Measurements from ENCODE around the gene SLC22A5. TPM values are rescaled to one million over a fixed set of nuclear protein-coding genes. Genes with fewer than 3 reads are reported as not detected.
"Not testable (repeated sequence)": the region's sequence is repeated elsewhere in the genome, so short reads cannot be mapped to it uniquely, and the experiment has no call there.

The SLC22A5 gene
- total RNA-seq, 2 experiments from 2014 or later = 3.7 to 4.5 TPM

GRCh38 chr5:132389585-132390286 lies 20.2 kb downstream of the SLC22A5 start:
- Mint-ChIP-seq H3K27ac (no peak overlapping the region), H3K4me1 (peaks cover 40% of the 10 kb centered on the region), H3K27me3 (no peaks in the 10 kb centered on the region), H3K36me3 (peaks cover 7% of the 10 kb centered on the region), H3K4me3 (no peak overlapping the region), H3K9me3 (no peaks in the 10 kb centered on the region)
- DNase-seq = no peak

- DNase-seq = no peak
- Mint-ChIP-seq H3K27ac (no peak overlapping the region), H3K36me3 (peaks cover 9% of the 10 kb centered on the region), H3K4me3 (no peak overlapping the region), H3K27me3 (no peaks in the 10 kb centered on the region), H3K4me1 (peaks cover 35% of the 10 kb centered on the region), H3K9me3 (no peaks in the 10 kb centered on the region)
These were observed 21.7 kb downstream of the SLC22A5 start for GRCh38 chr5:132391247-132391646.

DNA sequence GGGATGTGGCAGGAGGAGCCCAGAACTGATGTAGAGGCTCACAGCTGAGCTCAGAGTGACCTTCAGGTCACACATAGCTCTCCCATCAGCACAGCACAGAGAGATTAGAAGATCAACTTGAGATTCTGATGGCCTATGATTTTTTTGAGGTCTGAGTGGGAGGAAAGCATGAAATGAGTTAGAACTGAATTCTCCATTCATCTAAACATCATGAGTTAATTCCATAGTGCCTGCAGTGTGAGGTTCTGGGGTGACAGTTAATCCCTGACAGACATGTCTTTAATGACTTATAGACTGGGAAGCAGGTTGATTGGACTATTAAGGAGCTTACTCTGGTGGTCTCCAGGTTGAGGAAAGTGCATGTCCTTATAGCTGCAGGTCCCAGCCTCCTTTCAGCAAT lies 22.4 kb downstream of the SLC22A5 start:
- no peaks in the 10 kb centered on the region for H3K9me3 Mint-ChIP-seq
- no peaks in the 10 kb centered on the region for H3K27me3 Mint-ChIP-seq
- H3K4me1 Mint-ChIP-seq = peaks cover 36% of the 10 kb centered on the region
- H3K27ac Mint-ChIP-seq = no peak overlapping the region
- no peak for DNase-seq
- H3K4me3 Mint-ChIP-seq = no peak overlapping the region
- peaks cover 9% of the 10 kb centered on the region for H3K36me3 Mint-ChIP-seq

DNA sequence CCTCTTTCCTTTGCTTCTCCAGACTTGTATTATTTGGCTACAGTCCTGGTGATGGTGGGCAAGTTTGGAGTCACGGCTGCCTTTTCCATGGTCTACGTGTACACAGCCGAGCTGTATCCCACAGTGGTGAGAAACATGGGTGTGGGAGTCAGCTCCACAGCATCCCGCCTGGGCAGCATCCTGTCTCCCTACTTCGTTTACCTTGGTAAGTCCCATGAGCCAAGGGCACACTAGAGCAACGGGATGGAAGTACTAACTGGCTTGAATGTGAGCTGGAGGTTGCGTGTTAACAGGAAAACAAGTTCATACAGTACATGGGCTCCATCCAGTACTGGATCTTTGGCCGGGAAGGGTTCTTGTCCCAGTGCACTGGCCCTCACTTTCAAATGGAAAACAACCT lies 22.9 kb downstream of the SLC22A5 start:
- DNase-seq = no peak
- no peak overlapping the region for H3K27ac Mint-ChIP-seq
- peaks cover 40% of the 10 kb centered on the region for H3K4me1 Mint-ChIP-seq
- H3K9me3 Mint-ChIP-seq = no peaks in the 10 kb centered on the region
- H3K27me3 Mint-ChIP-seq = no peaks in the 10 kb centered on the region
- H3K4me3 Mint-ChIP-seq = no peak overlapping the region
- H3K36me3 Mint-ChIP-seq = peaks cover 9% of the 10 kb centered on the region

DNA sequence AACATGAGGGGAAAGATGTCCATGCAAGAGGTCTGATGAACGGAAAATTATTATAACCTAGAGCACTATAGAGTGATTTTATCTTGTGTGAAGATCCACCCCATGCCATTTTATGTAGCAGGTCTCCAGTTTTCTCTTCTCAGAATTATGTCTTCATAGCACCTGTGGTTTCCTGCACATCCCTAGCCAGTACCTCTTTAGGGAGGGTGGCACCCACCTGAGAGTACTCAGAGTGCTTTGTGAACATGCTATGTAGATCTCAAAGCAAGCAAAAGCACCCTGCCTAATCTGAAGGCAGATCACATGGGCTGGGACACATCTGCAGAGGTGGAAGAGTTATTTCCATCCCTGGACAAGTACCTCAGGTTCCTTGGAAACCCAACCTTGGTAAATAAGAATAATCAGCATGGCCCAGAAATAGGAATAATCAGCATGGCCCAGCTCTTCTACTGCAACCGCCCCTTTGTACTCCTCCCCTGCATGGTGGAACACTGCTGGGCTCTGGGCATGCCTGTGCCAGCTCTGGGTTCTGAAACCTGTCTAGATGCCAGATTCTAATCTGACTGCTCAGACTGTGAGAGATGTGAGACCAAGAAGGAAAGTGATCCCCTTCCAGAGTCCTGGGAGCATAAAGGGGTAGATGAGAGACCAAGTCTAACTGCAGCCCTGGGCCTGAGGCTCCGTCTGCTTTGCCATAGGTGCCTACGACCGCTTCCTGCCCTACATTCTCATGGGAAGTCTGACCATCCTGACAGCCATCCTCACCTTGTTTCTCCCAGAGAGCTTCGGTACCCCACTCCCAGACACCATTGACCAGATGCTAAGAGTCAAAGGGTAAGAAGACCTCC lies 23.7 kb downstream of the SLC22A5 start:
- Mint-ChIP-seq H3K36me3 (peaks cover 9% of the 10 kb centered on the region), H3K27me3 (no peaks in the 10 kb centered on the region), H3K4me3 (no peak overlapping the region), H3K4me1 (peaks cover 42% of the 10 kb centered on the region), H3K9me3 (no peaks in the 10 kb centered on the region), H3K27ac (no peak overlapping the region)
- no peak for DNase-seq

DNA sequence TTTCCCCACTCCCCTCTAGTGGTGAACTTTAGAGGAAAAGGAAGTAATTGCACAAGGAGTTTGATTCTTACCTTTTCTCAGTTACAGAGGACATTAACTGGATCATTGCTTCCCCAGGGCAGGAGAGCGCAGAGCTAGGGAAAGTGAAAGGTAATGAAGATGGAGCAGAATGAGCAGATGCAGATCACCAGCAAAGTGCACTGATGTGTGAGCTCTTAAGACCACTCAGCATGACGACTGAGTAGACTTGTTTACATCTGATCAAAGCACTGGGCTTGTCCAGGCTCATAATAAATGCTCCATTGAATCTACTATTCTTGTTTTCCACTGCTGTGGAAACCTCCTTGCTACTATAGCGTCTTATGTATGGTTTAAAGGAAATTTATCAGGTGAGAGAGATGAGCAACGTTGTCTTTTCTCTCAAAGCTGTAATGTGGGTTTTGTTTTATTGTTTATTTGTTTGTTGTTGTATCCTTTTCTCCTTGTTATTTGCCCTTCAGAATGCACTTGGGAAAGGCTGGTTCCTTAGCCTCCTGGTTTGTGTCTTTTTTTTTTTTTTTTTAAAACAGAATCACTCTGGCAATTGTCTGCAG lies 25.3 kb downstream of the SLC22A5 start:
- peaks cover 37% of the 10 kb centered on the region for H3K4me1 Mint-ChIP-seq
- no peak for DNase-seq

DNA sequence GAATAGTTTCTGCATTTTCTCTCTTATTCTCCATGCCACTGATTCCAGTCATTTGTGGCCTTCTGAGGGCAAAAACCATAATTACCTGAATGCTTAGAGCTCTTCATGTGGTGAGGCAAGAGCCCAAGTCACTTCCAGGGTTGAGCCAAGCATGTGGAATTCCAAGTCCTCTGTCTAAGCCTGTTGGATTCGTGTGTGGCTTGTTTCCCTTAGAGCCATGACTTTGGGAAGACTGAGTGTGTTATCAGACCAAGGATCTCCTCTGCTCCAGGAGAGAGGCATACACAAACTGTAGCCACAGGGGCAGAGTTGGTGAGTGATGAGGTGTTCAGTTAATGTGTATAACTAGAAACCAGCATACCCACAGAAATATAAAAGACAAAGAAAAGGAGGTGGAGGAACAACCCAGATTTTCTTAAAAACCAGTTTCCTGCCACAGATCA lies 27.1 kb downstream of the SLC22A5 start:
- Mint-ChIP-seq H3K9me3 (no peaks in the 10 kb centered on the region), H3K4me1 (peaks cover 40% of the 10 kb centered on the region), H3K4me3 (no peak overlapping the region), H3K27ac (peak overlapping the region; percentile 21), H3K27me3 (no peaks in the 10 kb centered on the region), H3K36me3 (peaks cover 9% of the 10 kb centered on the region)
- DNase-seq = no peak

More for the DNA sequence above, 25.3 kb downstream of the SLC22A5 start:
- Mint-ChIP-seq H3K4me3 (no peak overlapping the region), H3K9me3 (no peaks in the 10 kb centered on the region), H3K36me3 (peaks cover 9% of the 10 kb centered on the region), H3K27ac (peak overlapping the region; percentile 21), H3K27me3 (no peaks in the 10 kb centered on the region)

- Mint-ChIP-seq H3K27ac (no peak overlapping the region), H3K4me1 (peaks cover 38% of the 10 kb centered on the region), H3K4me3 (no peak overlapping the region), H3K27me3 (no peaks in the 10 kb centered on the region), H3K9me3 (peaks cover under 1% of the 10 kb centered on the region), H3K36me3 (peaks cover 8% of the 10 kb centered on the region)
- DNase-seq = no peak
These were observed 27.7 kb downstream of the SLC22A5 start for GRCh38 chr5:132397224-132397623.

DNA sequence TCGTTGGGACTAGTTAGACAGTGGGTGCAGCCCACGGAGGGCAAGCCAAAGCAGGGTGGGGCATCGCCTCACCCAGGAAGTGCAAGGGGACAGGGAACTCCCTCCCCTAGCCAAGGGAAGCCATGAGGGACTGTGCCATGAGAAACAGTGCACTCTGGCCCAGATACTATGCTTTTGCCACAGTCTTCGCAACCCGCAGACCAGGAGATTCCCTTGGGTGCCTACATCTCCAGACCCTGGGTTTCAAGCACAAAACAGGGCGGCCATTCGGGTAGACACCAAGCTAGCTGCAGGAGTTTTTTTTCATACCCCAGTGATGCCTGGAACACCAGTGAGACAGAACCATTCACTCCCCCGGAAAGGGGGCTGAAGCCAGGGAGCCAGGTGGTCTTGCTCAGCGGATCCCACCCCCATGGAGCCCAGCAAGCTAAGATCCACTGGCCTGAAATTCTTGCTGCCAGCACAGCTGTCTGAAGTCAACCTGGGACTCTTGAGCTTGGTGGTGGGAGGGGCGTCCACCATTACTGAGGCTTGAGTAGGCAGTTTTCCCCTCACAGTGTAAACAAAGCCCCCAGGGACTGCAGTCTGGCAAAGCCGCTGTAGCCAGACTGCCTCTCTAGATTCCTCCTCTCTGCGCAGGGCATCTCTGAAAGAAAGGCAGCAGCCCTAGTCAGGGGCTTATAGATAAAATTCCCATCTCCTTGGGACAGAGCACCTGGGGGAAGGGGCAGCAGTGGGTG lies 28.6 kb downstream of the SLC22A5 start:
- not testable (repeated sequence) for H3K27me3 Mint-ChIP-seq, DNase-seq, H3K9me3 Mint-ChIP-seq, H3K27ac Mint-ChIP-seq, H3K36me3 Mint-ChIP-seq, H3K4me3 Mint-ChIP-seq
- peaks cover 37% of the 10 kb centered on the region for H3K4me1 Mint-ChIP-seq

DNA sequence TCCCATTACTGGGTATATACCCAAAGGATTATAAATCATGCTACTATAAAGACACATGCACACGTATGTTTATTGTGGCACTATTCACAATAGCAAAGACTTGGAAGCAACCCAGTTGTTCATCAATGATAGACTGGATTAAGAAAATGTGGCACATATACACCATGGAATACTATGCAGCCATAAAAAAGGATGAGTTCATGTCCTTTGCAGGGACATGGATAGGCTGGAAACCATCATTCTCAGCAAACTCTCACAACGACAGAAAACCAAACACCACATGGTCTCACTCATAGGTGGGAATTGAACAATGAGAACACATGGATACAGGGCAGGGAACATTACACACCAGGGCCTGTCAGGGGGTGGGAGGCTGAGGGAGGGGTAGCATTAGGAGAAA lies 34.5 kb downstream of the SLC22A5 start:
- not testable (repeated sequence) for DNase-seq, H3K27me3 Mint-ChIP-seq, H3K27ac Mint-ChIP-seq, H3K4me3 Mint-ChIP-seq
- Mint-ChIP-seq H3K36me3 (peaks cover 15% of the 10 kb centered on the region), H3K9me3 (peaks cover 14% of the 10 kb centered on the region), H3K4me1 (peaks cover 33% of the 10 kb centered on the region)

GRCh38 chr5:132405646-132406045 lies 36.1 kb downstream of the SLC22A5 start:
- no peak for DNase-seq
- no peak overlapping the region for H3K4me3 Mint-ChIP-seq
- peaks cover 38% of the 10 kb centered on the region for H3K4me1 Mint-ChIP-seq
- peaks cover 17% of the 10 kb centered on the region for H3K36me3 Mint-ChIP-seq
- peaks cover 14% of the 10 kb centered on the region for H3K9me3 Mint-ChIP-seq
- no peak overlapping the region for H3K27ac Mint-ChIP-seq
- H3K27me3 Mint-ChIP-seq = no peaks in the 10 kb centered on the region

- DNase-seq = no peak
- peaks cover 14% of the 10 kb centered on the region for H3K9me3 Mint-ChIP-seq
- no peaks in the 10 kb centered on the region for H3K27me3 Mint-ChIP-seq
- no peak overlapping the region for H3K27ac Mint-ChIP-seq
- peaks cover 35% of the 10 kb centered on the region for H3K4me1 Mint-ChIP-seq
- H3K4me3 Mint-ChIP-seq = no peak overlapping the region
- H3K36me3 Mint-ChIP-seq = peaks cover 17% of the 10 kb centered on the region
These were observed 36.8 kb downstream of the SLC22A5 start for GRCh38 chr5:132406144-132406783.

DNA sequence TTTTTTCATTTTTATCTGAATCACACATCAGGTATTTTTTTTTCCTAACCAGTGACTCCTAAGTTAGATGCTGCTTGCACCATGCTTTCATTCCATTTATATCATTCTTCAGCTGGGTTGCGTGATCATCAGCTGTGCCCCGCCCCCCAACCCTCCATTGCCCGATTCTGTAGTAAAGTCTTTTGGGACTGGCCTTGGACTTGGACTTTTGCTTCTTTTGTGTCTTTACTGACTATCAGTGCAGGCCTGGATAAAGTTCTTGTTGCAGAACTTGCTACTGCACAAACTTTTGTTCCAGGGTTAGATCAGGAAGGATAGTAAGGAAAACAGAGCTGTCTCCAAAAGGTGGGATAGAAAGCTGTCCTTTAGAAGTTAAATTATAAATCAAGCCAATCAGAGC lies 38.5 kb downstream of the SLC22A5 start:
- Mint-ChIP-seq H3K4me3 (no peak overlapping the region), H3K36me3 (peaks cover 30% of the 10 kb centered on the region), H3K27me3 (no peaks in the 10 kb centered on the region), H3K27ac (no peak overlapping the region), H3K9me3 (peaks cover 12% of the 10 kb centered on the region), H3K4me1 (peaks cover 48% of the 10 kb centered on the region)
- no peak for DNase-seq

DNA sequence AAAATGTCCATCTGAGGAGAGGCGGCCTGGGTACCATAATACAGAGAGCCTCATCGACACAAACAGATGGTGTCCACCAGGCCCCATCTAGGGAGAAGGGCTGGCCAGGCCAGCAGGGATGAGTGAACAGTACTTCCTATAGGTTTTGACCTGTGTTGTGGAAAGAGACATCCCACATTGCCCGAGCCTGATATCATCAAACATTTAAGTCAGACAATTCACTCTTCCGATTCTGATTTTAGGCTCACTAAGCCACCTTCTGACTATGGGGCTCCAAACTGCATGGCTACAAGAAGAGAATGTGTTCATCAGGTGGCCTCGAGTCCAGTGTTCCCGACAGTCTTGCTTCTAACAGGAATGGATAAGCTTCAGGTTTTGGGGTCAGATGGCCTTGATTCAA lies 38.9 kb downstream of the SLC22A5 start:
- peaks cover 52% of the 10 kb centered on the region for H3K4me1 Mint-ChIP-seq
- peak overlapping the region; percentile 47 for H3K27ac Mint-ChIP-seq
- H3K36me3 Mint-ChIP-seq = peaks cover 34% of the 10 kb centered on the region
- peaks cover 12% of the 10 kb centered on the region for H3K9me3 Mint-ChIP-seq
- no peak for DNase-seq
- no peak overlapping the region for H3K4me3 Mint-ChIP-seq
- no peaks in the 10 kb centered on the region for H3K27me3 Mint-ChIP-seq

Measured in activated naive CD8-positive, alpha-beta T cell treated with anti-CD3 and anti-CD28 coated beads for 36 hours (primary cell).